DOHH2 (cell line): ENCODE data around the gene SMPDL3A.

ENCODE experiments used
- CTCF ChIP-seq: fragments of 200-600 bp; sonication (generic); IDR thresholded peaks from one replicate; pipeline ENCODE4 v1.5.1; 2014; ENCODE audit warnings: antibody characterized with exemption, mild to moderate bottlenecking, low read depth, low read length; ENCODE audit not compliant: poor library complexity, severe bottlenecking
- EZH2phosphoT487 ChIP-seq: fragments of 200-600 bp; sonication (generic); IDR thresholded peaks from 2 replicates; pipeline ENCODE4 v1.6.1; 2017; ENCODE audit warnings: borderline replicate concordance, mild to moderate bottlenecking, antibody characterized with exemption, low read length, moderate library complexity, mixed read lengths

GRCh38 chr6:122799916-122800686, 11.0 kb downstream of the SMPDL3A start:
- TF ChIP-seq CTCF = no peak
- no peak for TF ChIP-seq EZH2phosphoT487
